SK-N-SH treated with all-trans-retinoic acid at 6 μM for 48 hours (cell line): Measurements from ENCODE around the gene DNAJB1.
A peak's percentile ranks its signal among the peaks of the same experiment; 100 is the strongest.
"Not testable (repeated sequence)": the region's sequence is repeated elsewhere in the genome, so short reads cannot be mapped to it uniquely, and the experiment has no call there.

Source experiments
- ATAC-seq: fragments of 200-7000 bp; cut with Tn5 transposase; 3 replicates; pipeline ENCODE4 v1.9.1; 2020; ENCODE audit warnings: mild to moderate bottlenecking, moderate library complexity
- ARNTL ChIP-seq: fragments of 450-650 bp; formaldehyde crosslinking; IDR thresholded peaks from 2 replicates; pipeline ENCODE4 v1.5.0; 2020; ENCODE audit warnings: low read depth, mild to moderate bottlenecking, moderate library complexity, borderline replicate concordance
- BACH2 ChIP-seq: fragments of 250-450 bp; sonication (Bioruptor Pico); IDR thresholded peaks from 2 replicates; pipeline ENCODE4 v1.9.0; 2021; ENCODE audit warnings: mild to moderate bottlenecking, borderline replicate concordance
- CSDC2 ChIP-seq: fragments of 250-450 bp; sonication (Bioruptor Pico); IDR thresholded peaks from 2 replicates; pipeline ENCODE4 v1.5.0; 2020; ENCODE audit warnings: mild to moderate bottlenecking, moderate library complexity
- ESRRG ChIP-seq: fragments of 250-450 bp; sonication (Bioruptor Pico); IDR thresholded peaks from 2 replicates; pipeline ENCODE4 v1.6.1; 2021; ENCODE audit warnings: mild to moderate bottlenecking
- GLIS3 ChIP-seq: fragments of 250-450 bp; sonication (Bioruptor Pico); IDR thresholded peaks from 2 replicates; pipeline ENCODE4 v1.5.0; 2020; ENCODE audit warnings: mild to moderate bottlenecking, moderate library complexity
- ISL1 ChIP-seq: fragments of 250-450 bp; sonication (Bioruptor Pico); IDR thresholded peaks from 2 replicates; pipeline ENCODE4 v2.1.2; 2022; ENCODE audit warnings: mild to moderate bottlenecking, moderate library complexity
- PPARA ChIP-seq: fragments of 250-450 bp; sonication (Bioruptor Pico); IDR thresholded peaks from 2 replicates; pipeline ENCODE4 v1.5.0; 2020; ENCODE audit warnings: mild to moderate bottlenecking, borderline replicate concordance
- RARB ChIP-seq: fragments of 250-450 bp; sonication (Bioruptor Pico); IDR thresholded peaks from 2 replicates; pipeline ENCODE4 v1.8.0; 2021; ENCODE audit warnings: mild to moderate bottlenecking, moderate library complexity
- SNAI2 ChIP-seq: fragments of 250-450 bp; sonication (Bioruptor Pico); IDR thresholded peaks from 2 replicates; pipeline ENCODE4 v1.5.0; 2020; ENCODE audit warnings: mild to moderate bottlenecking, moderate library complexity
- TCF4 ChIP-seq: fragments of 250-450 bp; sonication (Bioruptor Pico); IDR thresholded peaks from 2 replicates; pipeline ENCODE4 v1.8.0; 2021; ENCODE audit warnings: mild to moderate bottlenecking, moderate library complexity, borderline replicate concordance
- TOX ChIP-seq: fragments of 250-450 bp; sonication (Bioruptor Pico); IDR thresholded peaks from 2 replicates; pipeline ENCODE4 v1.8.0; 2021; ENCODE audit warnings: mild to moderate bottlenecking, moderate library complexity, borderline replicate concordance
- ZFP3 ChIP-seq: fragments of 250-450 bp; sonication (Bioruptor Pico); IDR thresholded peaks from 2 replicates; pipeline ENCODE4 v1.5.0; 2020; ENCODE audit warnings: mild to moderate bottlenecking, moderate library complexity
- ZFP30 ChIP-seq: fragments of 450-650 bp; formaldehyde crosslinking; IDR thresholded peaks from 2 replicates; pipeline ENCODE4 v1.5.0; 2022; ENCODE audit warnings: mild to moderate bottlenecking, moderate library complexity
- ZNF565 ChIP-seq: fragments of 450-650 bp; formaldehyde crosslinking; conservative IDR thresholded peaks from 2 replicates; pipeline ENCODE4 v1.5.0; 2020; ENCODE audit warnings: low read depth, mild to moderate bottlenecking, moderate library complexity
- ZNF70 ChIP-seq: fragments of 450-650 bp; formaldehyde crosslinking; IDR thresholded peaks from 2 replicates; pipeline ENCODE4 v1.5.0; 2020; ENCODE audit warnings: mild to moderate bottlenecking, moderate library complexity
- ZNF8 ChIP-seq: fragments of 450-650 bp; formaldehyde crosslinking; IDR thresholded peaks from 2 replicates; pipeline ENCODE4 v1.5.0; 2020; ENCODE audit warnings: mild to moderate bottlenecking, moderate library complexity
- TF ChIP-seq, protein P1 (sequence below): fragments of 250-450 bp; sonication (Bioruptor Pico); IDR thresholded peaks from 2 replicates; pipeline ENCODE4 v1.8.0; 2020; ENCODE audit warnings: mild to moderate bottlenecking, moderate library complexity, borderline replicate concordance
- TF ChIP-seq, protein P2 (sequence below): fragments of 250-450 bp; sonication (Bioruptor Pico); IDR thresholded peaks from 2 replicates; pipeline ENCODE4 v1.8.0; 2021; ENCODE audit warnings: low read depth, mild to moderate bottlenecking, moderate library complexity, borderline replicate concordance
- TF ChIP-seq, protein P3 (sequence below): fragments of 250-450 bp; sonication (Bioruptor Pico); IDR thresholded peaks from 2 replicates; pipeline ENCODE4 v1.5.1; 2020; ENCODE audit warnings: low read depth, mild to moderate bottlenecking, moderate library complexity

DNAJB1 gene

DNA sequence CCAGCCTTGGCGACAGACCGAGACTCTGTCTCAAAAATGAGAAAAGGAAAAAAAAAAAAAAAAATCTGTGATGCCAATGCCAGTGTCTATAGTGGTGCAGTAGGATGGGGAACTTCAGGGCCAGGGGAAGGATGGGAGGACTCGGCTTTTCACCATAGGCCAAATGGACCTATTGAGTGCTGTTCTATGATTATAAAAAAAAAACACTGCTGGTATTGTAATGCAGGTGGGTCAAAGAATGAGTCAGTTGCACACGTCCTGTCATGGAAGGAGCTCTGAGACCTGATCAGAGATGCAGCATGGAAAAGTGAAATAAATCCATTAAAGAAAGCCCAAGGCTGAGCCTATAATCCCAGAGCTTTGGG is 7.0 kb downstream of the DNAJB1 start (continued):
- TF ChIP-seq, protein P1, sequence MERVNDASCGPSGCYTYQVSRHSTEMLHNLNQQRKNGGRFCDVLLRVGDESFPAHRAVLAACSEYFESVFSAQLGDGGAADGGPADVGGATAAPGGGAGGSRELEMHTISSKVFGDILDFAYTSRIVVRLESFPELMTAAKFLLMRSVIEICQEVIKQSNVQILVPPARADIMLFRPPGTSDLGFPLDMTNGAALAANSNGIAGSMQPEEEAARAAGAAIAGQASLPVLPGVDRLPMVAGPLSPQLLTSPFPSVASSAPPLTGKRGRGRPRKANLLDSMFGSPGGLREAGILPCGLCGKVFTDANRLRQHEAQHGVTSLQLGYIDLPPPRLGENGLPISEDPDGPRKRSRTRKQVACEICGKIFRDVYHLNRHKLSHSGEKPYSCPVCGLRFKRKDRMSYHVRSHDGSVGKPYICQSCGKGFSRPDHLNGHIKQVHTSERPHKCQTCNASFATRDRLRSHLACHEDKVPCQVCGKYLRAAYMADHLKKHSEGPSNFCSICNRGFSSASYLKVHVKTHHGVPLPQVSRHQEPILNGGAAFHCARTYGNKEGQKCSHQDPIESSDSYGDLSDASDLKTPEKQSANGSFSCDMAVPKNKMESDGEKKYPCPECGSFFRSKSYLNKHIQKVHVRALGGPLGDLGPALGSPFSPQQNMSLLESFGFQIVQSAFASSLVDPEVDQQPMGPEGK (CRISPR knock-in tag) = no peak
- TF ChIP-seq GLIS3 (no peak), BACH2 (CRISPR knock-in tag) (no peak), CSDC2 (CRISPR knock-in tag) (no peak)

DNA sequence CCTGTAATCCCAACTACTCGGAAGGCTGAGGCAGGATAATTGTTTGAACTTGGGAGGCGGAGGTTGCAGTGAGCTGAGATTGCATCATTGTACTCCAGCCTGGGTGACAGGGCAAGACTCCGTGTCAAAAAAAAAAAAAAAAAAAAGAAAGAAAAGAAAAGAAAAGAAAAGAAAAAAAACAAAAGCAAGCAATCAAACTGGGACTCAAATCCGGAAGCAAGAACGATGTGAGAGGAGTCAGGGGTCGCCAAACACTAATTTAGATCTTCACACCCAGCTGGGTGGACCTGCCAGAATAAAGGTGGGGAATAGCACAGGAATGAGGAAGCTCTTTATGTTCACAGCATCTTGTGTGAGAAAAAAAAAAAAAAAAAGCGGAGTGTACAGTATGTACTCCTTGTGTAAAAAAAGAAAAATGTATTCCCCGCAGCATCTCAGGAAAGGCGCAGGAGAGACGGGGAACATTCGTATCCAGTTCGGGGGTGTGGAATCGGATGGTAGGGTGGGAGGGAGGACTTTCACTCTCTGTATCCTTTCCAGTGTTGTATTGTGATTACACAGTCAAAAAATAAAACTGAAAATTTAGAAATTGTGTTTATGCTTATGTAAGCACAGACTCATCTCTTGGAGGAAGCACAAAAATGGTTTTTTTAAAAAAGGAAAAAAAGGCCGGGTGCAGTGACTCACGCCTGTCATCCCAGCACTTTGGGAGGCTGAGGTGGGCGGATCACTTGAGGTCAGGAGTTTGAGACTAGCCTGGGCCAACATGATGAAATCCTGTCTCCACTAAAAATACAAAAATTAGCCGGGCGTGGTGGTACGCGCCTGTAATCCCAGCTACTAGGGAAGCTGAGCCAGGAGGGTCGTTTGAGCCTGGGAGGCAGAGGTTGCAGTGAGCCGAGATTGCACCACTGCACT is 7.6 kb downstream of the DNAJB1 start:
- ATAC-seq = peak; percentile 42
- TF ChIP-seq, protein P2, sequence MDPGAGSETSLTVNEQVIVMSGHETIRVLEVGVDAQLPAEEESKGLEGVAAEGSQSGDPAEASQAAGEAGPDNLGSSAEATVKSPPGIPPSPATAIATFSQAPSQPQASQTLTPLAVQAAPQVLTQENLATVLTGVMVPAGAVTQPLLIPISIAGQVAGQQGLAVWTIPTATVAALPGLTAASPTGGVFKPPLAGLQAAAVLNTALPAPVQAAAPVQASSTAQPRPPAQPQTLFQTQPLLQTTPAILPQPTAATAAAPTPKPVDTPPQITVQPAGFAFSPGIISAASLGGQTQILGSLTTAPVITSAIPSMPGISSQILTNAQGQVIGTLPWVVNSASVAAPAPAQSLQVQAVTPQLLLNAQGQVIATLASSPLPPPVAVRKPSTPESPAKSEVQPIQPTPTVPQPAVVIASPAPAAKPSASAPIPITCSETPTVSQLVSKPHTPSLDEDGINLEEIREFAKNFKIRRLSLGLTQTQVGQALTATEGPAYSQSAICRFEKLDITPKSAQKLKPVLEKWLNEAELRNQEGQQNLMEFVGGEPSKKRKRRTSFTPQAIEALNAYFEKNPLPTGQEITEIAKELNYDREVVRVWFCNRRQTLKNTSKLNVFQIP = no peak
- no peak for TF ChIP-seq ZNF8 (CRISPR knock-in tag)
- no peak for TF ChIP-seq ZFP30
- TF ChIP-seq TCF4 = no peak
- TF ChIP-seq SNAI2 (CRISPR knock-in tag) = no peak
- TF ChIP-seq TOX (CRISPR knock-in tag) = no peak
- TF ChIP-seq BACH2 (CRISPR knock-in tag) = no peak
- no peak for TF ChIP-seq ARNTL (CRISPR knock-in tag)

DNA sequence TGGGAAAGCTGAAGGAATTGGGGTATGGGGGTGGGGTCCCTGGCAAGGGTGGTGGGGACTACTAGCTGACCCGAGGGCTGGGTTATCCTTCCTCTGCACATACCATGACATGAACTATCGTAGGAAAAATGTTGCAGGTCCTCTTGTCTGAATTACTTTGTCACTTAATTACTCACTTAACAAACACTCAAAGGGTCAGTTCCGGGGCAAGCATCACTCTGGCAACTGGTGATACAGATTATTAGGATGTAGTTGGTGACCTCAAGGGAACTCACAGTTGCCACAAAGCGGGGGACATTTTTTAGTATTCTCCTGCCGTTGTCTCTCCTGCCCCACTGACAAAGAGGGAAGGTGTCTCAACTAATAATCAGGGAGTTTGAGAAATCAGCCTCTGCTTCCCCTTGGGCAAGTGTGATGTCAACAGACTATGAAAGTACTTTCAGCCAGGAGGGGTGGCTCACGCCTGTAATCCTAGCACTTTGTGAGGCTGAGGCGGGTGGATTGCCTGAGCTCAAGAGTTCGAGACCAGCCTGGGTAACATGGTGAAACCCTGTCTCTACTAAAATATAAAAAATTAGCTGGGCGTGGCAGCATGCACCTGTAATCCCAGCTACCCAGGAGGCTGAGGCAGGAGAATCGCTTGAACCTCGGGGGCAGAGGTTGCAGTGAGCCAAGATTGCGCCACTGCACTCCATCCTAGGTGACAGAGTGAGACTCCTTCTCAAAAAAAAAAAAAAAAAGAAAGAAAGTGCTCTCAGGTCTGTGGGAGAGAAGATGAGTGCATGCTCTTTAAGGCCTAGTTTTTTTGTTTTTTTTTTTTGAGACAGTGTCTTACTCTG is 10.3 kb downstream of the DNAJB1 start:
- ATAC-seq = peak; percentile 9; the same call in 2 of the 3 replicates
- TF ChIP-seq PPARA (CRISPR knock-in tag) (no peak), GLIS3 (no peak), ZNF565 (no peak), CSDC2 (CRISPR knock-in tag) (no peak), ISL1 (CRISPR knock-in tag) (no peak), ARNTL (CRISPR knock-in tag) (no peak), ZNF8 (CRISPR knock-in tag) (no peak), ZFP30 (no peak), ZNF70 (CRISPR knock-in tag) (no peak), RARB (CRISPR knock-in tag) (no peak)
- TF ChIP-seq, protein P1 (CRISPR knock-in tag) = no peak
- TF ChIP-seq, protein P3, sequence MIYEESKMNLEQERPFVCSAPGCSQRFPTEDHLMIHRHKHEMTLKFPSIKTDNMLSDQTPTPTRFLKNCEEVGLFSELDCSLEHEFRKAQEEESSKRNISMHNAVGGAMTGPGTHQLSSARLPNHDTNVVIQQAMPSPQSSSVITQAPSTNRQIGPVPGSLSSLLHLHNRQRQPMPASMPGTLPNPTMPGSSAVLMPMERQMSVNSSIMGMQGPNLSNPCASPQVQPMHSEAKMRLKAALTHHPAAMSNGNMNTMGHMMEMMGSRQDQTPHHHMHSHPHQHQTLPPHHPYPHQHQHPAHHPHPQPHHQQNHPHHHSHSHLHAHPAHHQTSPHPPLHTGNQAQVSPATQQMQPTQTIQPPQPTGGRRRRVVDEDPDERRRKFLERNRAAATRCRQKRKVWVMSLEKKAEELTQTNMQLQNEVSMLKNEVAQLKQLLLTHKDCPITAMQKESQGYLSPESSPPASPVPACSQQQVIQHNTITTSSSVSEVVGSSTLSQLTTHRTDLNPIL (CRISPR knock-in tag) = no peak

DNA sequence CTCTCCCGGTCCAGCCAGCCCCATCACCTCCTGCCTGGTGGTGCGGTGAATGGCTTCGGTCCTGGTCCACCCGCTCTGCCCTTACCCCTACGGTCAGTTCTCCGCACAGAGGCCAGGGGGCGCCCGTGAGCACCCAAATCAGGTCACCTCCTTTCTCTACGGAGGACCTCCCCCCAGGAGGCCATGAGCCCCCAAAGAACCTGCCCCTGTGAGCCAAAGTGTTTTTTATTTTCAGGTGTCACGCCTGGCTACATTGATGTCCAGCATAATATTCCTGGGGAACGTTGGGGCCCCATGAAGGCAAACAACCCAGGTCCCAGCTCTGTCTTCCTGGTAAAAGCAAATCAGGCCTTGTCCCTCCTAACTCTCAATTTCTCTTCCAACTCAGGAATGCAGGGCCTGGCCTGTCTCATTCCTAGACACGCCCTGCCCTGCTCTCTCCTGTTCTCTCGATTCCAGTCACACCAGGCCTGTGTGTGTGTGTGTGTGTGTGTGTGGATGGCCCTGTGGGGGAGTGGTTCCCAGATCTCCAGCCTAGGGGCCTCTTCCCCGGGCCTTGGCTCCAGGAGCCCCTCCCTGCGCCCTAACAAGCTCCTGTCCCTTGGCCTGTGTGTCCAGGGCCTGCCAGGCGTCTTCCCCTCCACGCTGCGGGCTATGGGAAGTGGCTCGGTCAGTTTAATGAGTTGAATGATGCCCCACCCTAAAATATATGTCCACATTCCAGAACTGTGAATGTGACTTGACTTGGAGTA is 12.5 kb downstream of the DNAJB1 start:
- no peak for TF ChIP-seq RARB (CRISPR knock-in tag)
- no peak for TF ChIP-seq GLIS3
- no peak for TF ChIP-seq ZNF70 (CRISPR knock-in tag)
- no peak for TF ChIP-seq TOX (CRISPR knock-in tag)
- TF ChIP-seq CSDC2 (CRISPR knock-in tag) = no peak
- no peak for TF ChIP-seq ZFP3 (CRISPR knock-in tag)
- no peak for TF ChIP-seq SNAI2 (CRISPR knock-in tag)
- no peak for TF ChIP-seq ESRRG (CRISPR knock-in tag)
- no peak for TF ChIP-seq BACH2 (CRISPR knock-in tag)
- TF ChIP-seq, protein P3 (CRISPR knock-in tag) = no peak
- TF ChIP-seq ARNTL (CRISPR knock-in tag) = no peak
- peak; percentile 78 for ATAC-seq

DNA sequence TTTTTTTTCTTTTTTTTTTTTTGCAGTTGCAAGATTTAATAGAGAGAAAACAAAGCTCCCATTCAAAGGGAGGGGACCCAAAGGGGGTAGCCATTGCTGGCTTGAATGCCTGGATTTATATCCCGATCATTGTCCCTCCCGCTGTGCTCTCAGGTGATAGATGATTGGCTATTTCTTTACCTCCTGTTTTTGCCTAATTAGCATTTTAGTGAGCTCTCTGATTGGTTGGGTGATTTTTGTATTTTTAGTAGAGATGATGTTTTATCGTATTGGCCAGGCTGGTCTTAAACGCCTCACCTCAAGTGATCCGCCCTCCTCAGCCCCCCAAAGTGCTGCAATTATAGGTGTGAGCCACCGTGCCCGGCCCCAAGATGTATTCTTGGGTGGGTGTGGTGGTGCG is 13.6 kb downstream of the DNAJB1 start:
- not testable (repeated sequence) for ATAC-seq
